ENCODE measurements around the gene THAP7. TPM values are rescaled to one million over a fixed set of nuclear protein-coding genes. Genes with fewer than 3 reads are reported as not detected.
"Not testable (repeated sequence)": the region's sequence is repeated elsewhere in the genome, so short reads cannot be mapped to it uniquely, and the experiment has no call there.

The THAP7 gene
- total RNA-seq, 1 donor: 40.9 TPM

DNA sequence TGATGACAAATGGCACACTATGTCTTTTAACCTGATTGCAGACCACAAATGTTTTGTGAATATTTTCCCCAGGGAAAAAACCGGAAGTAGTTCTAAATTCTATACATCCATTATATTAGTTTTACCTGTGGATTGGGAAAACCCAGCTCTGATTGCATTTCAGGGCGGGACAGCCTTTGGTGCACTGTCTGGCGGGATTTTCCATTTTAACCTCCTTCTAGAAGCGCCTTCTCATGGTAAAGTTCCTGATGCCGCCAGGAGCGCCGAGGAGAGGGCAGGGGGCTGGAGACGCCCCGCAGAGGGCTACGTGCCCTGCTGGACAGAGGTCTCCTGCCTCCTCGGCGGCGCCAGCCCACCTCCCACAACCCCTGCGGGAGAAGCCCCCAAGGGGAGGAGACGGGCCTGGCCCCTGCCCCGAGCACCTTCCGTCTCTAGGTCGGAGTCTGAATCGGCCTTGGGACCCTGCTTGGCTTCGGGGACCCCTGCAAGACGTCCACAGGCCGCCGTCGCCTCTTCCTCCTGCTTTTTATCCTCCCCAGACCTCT is 11.8 kb upstream of the THAP7 start:
- DNase-seq (ENCODE audit: low read depth in 2 of 3, low spot score in 2 of 3): no peak

- DNase-seq (ENCODE audit: low read depth in 2 of 3, low spot score in 2 of 3): no peak
Measured at GRCh38 chr22:21012446-21013407, 10.8 kb upstream of the THAP7 start.

- no peak for DNase-seq (ENCODE audit: low read depth in 2 of 3, low spot score in 2 of 3)
Measured at GRCh38 chr22:21010426-21011113, 8.7 kb upstream of the THAP7 start.

- DNase-seq (ENCODE audit: low read depth in 2 of 3, low spot score in 2 of 3): peak in 2 of 3 donors; percentile 37 to 66
Measured at GRCh38 chr22:21009638-21010425, 7.9 kb upstream of the THAP7 start.

DNA sequence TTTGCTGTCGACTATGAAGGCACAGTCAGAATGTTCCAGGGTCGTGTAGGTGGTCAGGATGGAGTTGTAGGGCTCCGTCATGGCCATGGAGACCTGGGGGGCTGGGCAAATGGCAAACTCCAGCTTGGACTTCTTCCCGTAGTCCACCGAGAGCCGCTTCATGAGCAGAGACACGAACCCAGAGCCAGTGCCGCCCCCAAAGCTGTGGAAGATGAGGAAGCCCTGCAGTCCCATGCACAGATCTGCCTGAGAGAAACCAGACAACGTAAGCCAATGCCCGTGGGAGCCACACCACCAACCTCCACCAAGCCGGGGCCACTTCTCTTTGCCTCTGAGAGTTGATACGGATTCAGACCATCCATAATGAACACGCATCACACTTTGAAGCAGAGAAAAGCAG is 7.3 kb upstream of the THAP7 start:
- not testable (repeated sequence) for DNase-seq (ENCODE audit: low read depth in 2 of 3, low spot score in 2 of 3)

- no peak for DNase-seq (ENCODE audit: low read depth in 2 of 3, low spot score in 2 of 3)
Measured at GRCh38 chr22:21003782-21004181, 1.9 kb upstream of the THAP7 start.

DNA sequence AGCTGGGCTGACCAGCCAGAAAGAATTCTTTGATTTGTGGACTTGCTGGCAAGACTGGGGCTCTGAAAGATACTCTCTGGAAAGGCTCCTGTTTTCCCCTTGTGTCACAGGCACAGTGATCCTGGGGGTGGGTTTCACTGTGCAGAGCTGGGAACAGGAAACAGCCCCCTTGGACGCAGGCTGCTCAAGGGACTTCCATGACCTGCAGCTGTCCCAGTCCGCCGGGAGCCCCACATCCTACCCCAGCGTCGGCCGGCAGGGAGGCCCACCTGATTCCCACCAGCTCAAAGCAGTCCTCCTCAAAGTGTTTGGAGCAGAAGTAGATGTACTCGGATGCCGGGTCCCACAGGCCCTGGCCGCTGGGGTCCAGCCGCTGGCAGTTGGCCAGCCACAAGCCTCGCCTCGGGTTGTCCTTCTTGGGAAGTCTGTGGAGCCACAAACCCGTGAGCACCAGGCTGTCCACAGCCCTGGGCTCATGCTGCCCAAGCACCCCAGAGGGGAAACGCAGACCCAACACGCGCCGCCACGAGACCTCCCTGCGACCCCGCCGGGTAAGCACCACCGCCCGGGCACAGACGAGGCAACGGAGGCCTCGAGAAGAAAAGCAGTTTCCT is 824 bp downstream of the THAP7 start:
- no peak for DNase-seq (ENCODE audit: low read depth in 2 of 3, low spot score in 2 of 3)

DNA sequence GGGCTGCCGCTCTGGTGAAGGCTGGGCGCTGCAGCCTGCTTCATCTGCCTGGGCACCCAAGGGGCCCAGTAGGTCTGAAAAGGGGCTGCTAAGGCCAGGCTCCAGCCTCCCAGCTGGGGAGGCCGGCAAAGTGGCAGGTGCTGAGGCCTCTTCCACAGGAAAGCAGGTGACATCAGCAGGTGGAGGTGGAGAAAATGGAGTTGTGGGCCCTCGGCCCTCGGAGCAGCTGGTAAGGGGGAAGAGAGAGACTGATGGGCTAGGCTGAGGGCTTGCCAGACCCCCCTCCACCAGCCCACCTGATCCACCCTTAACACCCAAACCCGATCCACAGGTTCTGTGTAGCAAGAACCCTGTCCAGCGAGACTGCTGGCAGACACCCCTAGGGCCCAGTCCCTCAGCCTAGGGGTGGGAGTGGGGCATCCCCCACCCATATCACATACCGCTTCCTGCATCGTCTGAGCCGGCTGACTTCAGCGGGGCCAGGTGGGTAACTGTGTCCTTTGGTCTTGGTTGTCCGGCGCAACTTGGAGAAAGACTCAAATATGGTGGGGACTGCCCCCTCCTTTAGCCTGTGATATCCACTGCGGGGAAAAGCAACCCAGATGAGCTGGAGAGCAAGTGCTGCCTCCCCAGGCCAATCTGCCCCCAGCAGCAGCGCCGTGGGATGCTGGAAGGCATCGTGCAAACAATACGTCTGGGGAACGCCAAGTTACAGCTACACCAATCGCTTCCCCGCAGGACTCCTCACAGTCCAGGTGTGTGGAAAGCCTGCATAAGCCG is 1.5 kb downstream of the THAP7 start:
- no peak for DNase-seq (ENCODE audit: low read depth in 2 of 3, low spot score in 2 of 3)

DNA sequence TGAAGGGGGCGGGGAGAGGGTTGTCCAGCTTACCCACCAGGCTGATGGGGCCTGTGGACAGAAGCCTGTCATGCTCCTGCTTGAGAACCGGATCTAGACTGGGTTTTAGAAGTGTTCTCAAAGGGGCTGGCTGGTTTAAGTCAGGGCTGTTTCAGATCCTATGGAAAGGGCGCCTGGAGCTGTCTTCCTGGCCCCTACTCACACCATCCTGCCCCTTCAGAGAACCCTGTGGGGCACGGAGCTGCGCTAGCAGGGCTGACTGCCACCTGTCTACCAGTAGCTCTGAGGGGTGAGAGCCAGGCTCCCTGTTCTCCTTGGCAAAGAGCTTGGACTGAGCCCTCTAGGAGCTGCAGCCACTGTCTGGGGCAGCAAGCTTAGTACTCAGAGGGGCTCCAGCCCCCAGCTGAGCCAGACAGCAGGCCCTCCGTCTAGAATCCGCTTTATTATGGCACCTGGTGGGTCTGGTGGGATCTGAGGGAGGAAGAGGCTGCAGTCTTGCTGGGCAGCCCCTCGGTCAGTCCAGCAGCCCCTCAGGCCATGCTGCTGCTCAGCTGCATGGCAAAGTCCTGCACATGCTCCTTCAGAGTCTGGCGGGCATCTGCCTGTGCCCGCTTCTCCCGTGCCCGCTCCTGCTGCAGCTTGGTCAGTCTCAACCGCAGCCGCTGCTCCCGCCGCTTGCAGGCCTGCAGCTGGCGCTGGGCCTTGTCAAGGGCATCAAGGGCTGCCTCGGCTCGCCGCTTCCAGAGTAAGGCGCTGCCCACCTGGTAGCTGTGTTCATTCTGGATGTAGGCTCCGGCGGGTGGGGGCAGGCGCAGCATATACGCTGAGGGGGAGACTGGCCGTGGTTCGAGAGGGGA is 2.3 kb downstream of the THAP7 start:
- DNase-seq (ENCODE audit: low read depth in 2 of 3, low spot score in 2 of 3): no peak

- DNase-seq (ENCODE audit: low read depth in 2 of 3, low spot score in 2 of 3): no peak
Measured at GRCh38 chr22:20998411-20999336, 3.2 kb downstream of the THAP7 start.

DNA sequence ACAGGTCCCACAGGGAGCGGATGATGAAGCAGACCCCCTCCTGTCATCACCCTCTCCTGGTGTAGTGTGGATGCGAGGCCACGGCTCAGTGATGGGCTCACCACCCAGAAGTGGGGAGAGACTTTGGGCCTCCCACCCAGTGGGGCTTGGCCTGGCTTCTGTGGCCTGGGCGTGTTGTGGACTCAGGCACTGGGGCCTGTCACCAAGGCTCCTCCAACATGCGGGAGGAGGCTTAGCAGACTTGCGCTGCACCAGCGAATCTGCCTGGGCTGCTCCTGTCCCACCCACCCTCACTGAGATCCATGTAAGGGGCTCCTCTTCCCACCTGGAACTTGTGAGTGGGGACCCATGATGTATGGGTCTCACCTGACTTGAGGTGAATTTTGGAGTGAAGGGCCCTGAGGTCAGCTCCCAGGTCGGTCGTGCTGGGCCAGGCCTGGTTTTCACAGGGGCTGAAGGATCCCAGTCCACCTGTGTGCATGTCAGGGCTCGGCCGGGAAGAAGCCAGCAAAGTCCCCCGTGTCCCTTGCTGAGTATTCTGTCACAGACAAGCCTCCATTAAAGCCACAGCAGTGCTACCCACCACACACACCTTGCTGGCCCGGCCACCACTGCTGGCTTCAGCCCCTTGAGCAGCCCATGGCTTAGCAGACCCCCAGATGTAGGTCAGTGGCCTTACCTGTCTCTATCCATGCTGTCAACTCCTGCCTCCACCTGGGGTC is 4.2 kb downstream of the THAP7 start:
- DNase-seq (ENCODE audit: low read depth in 2 of 3, low spot score in 2 of 3): no peak

DNA sequence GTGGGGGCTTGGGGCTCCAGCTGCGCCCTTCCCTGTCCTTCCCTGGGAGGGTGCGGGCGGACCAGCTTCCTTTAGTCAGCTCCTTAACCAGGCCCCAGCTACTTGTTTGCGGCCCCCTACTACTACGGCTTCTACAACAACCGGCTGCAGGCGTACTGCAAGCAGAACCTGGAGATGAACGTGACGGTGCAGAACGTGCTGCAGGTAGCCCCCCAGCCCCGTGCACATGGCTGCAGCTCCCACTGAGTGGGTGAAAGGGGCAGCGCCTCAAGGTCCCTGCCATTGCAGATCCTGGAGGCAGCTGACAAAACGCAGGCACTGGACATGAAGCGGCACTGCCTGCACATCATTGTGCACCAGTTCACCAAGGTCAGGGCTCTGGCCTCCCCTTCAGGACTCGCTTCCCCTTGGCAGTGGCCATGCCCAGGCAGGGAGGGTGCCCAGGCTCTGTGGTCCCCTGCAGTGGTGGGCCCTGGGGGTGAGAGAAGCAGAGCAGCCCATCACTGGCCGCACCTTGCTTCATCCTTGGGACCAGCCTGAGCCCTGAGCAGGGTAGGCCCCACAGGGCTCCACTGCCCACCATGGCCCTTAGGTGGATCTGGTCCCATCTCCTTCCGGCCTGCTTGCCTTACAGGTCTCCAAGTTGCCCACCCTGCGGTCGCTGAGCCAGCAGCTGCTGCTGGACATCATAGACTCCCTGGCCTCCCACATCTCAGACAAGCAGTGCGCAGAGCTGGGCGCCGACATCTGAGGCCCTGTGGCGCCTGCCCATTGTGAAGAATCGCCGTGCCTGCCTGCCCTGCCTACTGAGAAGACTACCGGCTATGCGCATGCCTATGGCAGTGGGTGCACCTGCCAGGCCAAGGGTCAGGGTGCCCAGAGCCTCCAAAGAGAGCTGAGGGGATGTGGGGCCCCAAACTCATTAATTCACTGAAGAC is 5.1 kb downstream of the THAP7 start:
- DNase-seq (ENCODE audit: low read depth in 2 of 3, low spot score in 2 of 3): no peak

GRCh38 chr22:20996031-20996410 is 5.9 kb downstream of the THAP7 start:
- DNase-seq (ENCODE audit: low read depth in 2 of 3, low spot score in 2 of 3): no peak

DNA sequence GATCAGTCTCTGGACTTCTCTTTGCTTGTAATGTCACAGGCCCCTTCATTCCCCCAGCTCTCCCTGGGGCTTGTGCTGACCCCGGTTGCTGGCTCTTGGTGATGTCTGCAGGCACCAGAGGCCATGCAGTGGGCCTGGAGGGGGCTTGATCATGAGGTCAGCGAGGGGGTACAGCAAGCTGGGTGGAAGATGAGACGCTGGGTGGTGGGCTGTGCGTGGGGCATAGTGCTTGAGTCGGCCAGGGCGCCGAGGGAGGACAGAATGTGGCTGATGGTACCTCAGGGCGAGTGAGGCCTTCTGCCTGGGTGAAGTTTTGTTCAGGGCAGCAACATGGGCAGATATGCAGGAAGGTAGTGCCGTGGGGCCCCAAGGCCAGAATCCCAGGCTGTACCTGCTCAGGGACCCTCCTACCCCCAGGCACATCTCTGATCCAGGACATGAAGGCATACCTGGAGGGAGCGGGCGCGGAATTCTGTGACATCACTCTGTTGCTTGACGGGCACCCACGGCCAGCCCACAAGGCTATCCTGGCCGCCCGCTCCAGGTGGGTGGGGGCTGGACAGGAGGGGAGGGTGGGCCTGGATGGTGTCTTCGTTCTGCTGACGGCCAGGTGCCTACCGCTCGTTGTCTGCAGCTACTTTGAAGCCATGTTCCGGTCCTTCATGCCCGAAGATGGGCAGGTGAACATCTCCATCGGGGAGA is 6.4 kb downstream of the THAP7 start:
- no peak for DNase-seq (ENCODE audit: low read depth in 2 of 3, low spot score in 2 of 3)

DNA sequence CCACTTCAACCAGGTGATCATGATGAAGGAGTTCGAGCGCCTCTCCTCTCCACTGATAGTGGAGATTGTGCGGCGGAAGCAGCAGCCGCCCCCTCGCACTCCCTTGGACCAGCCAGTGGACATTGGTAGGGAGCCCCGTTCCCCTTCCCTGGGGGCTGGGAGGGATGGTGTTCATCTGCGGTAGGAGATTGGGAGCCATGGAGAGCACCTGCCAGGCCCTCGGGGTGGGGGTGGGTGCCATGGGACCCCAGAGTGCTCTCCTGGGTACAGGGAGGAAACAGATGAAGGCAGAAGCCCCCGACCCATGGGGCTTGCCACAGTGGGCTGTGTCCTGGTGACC is 7.0 kb downstream of the THAP7 start:
- no peak for DNase-seq (ENCODE audit: low read depth in 2 of 3, low spot score in 2 of 3)

Measured in hematopoietic multipotent progenitor cell (in vitro differentiated cells).